Measurements from ENCODE around the gene ZBTB7A. TPM values are rescaled to one million over a fixed set of nuclear protein-coding genes. Genes with fewer than 3 reads are reported as not detected.

The ZBTB7A gene
- total and polyA plus RNA-seq, 2 of the 4 experiments (the other 2 are of a cell fraction) = 3.2 to 10.3 TPM

DNA sequence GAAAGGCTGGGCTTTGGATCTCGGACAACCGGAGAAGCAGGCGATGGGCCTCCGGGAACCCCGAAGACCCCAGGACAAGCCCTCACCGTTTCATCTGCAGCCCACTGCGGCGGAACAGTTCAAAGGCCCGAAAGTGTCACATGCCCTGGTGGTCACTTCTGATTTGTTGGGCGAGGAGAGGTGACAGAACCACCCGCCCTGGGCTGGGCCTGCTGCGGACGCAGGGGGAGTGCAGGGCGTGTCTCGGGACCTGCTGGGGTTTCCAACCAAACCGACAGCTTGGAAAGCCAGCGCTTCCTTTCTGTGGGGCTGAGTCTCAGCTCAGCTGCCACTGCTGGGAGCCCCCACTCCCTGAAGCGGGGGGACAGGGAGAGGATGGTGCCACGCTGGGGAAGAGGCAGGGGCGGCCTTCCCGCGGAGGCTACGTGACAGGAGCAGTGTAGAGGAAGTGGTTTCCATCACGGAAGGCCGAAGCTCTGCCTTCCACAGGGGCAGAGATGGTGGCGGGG lies 22.8 kb upstream of the ZBTB7A start:
- ChIA-PET POLR2A (ENCODE audit: unreplicated experiment) (no interaction called here), CTCF (no interaction called here)
- no peak overlapping the region for H4K8ac ChIP-seq (ENCODE audit: low read depth in 2 of 2, low read length in 2 of 2)
- H3K27me3 ChIP-seq (ENCODE audit: control insufficient read depth, insufficient read depth, low read length) = no peaks in the 10 kb centered on the region
- 98% methylated on average over 21 of the region's 26 CpGs; no CpG with 5 or more reads in 1 of the 2 experiments for WGBS, 2 experiments (ENCODE audit: extremely low coverage in 2 of 2, insufficient read length in 1 of 2)
- no peak overlapping the region for H4K91ac ChIP-seq (ENCODE audit: insufficient read depth, low read depth, low read length)
- dilution Hi-C loops (cut with HindIII; ENCODE audit: low sequenced_read_pairs, unreplicated experiment) = no loop called here
- no peak overlapping the region for H3K56ac ChIP-seq (ENCODE audit: extremely low read depth, insufficient read depth, low read length)
- no peaks in the 10 kb centered on the region for H3K9me1 ChIP-seq (ENCODE audit: insufficient read depth, low read length)
- no peak overlapping the region for H3K4me2 ChIP-seq (ENCODE audit: low read depth, low read length)
- no peak overlapping the region for H2BK15ac ChIP-seq (ENCODE audit: low read depth, low read length)
- H3K9ac ChIP-seq (ENCODE audit: low read depth, low read length) = no peak overlapping the region
- no peak overlapping the region for H3K18ac ChIP-seq (ENCODE audit: low read depth, low read length)
- H2AK5ac ChIP-seq (ENCODE audit: low read depth, low read length) = no peak overlapping the region
- H3K36me3 ChIP-seq (ENCODE audit: control insufficient read depth, insufficient read depth, low read length) = peaks cover 39% of the 10 kb centered on the region
- H4K20me1 ChIP-seq (ENCODE audit: insufficient read depth, low read length) = peaks cover 3% of the 10 kb centered on the region; the same call in 1 of the 2 replicates
- H3K4me1 ChIP-seq (ENCODE audit: control insufficient read depth, insufficient read depth, low read length) = no peaks in the 10 kb centered on the region; the same call in 1 of the 2 replicates
- TF ChIP-seq MAZ (IDR thresholded peaks at IDR 0.05; ENCODE audit: borderline replicate concordance, low read depth, low read length) (no peak), BHLHE40 (IDR thresholded peaks at IDR 0.05; ENCODE audit: low read depth, low read length) (no peak), RAD21 (IDR thresholded peaks at IDR 0.05; ENCODE audit: low read length) (no peak), NFE2L2 (IDR thresholded peaks at IDR 0.05; ENCODE audit: low read depth, low read length) (no peak), CHD1 (IDR thresholded peaks at IDR 0.05; ENCODE audit: low read depth, low read length) (no peak), MAFK (IDR thresholded peaks at IDR 0.05; ENCODE audit: low read depth, low read length) (no peak), FOS (IDR thresholded peaks at IDR 0.05; ENCODE audit: low read depth, low read length) (no peak), POLR2A (IDR thresholded peaks at IDR 0.05; ENCODE audit: low read depth, low read length) (no peak), SMC3 (IDR thresholded peaks at IDR 0.05; ENCODE audit: low read depth, low read length) (no peak), RCOR1 (IDR thresholded peaks at IDR 0.05; ENCODE audit: insufficient replicate concordance, low read length) (no peak), RFX5 (IDR thresholded peaks at IDR 0.05; ENCODE audit: low read depth, low read length) (no peak), MXI1 (IDR thresholded peaks at IDR 0.05; ENCODE audit: borderline replicate concordance, low read depth, low read length) (no peak), CEBPB (IDR thresholded peaks at IDR 0.05; ENCODE audit: low read depth, low read length) (no peak)
- TF ChIP-seq, protein P1, sequence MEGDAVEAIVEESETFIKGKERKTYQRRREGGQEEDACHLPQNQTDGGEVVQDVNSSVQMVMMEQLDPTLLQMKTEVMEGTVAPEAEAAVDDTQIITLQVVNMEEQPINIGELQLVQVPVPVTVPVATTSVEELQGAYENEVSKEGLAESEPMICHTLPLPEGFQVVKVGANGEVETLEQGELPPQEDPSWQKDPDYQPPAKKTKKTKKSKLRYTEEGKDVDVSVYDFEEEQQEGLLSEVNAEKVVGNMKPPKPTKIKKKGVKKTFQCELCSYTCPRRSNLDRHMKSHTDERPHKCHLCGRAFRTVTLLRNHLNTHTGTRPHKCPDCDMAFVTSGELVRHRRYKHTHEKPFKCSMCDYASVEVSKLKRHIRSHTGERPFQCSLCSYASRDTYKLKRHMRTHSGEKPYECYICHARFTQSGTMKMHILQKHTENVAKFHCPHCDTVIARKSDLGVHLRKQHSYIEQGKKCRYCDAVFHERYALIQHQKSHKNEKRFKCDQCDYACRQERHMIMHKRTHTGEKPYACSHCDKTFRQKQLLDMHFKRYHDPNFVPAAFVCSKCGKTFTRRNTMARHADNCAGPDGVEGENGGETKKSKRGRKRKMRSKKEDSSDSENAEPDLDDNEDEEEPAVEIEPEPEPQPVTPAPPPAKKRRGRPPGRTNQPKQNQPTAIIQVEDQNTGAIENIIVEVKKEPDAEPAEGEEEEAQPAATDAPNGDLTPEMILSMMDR (conservative IDR thresholded peaks at IDR 0.05; ENCODE audit: low read depth, low read length) = no peak
- TF ChIP-seq, protein P2, sequence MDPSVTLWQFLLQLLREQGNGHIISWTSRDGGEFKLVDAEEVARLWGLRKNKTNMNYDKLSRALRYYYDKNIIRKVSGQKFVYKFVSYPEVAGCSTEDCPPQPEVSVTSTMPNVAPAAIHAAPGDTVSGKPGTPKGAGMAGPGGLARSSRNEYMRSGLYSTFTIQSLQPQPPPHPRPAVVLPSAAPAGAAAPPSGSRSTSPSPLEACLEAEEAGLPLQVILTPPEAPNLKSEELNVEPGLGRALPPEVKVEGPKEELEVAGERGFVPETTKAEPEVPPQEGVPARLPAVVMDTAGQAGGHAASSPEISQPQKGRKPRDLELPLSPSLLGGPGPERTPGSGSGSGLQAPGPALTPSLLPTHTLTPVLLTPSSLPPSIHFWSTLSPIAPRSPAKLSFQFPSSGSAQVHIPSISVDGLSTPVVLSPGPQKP (IDR thresholded peaks at IDR 0.05; ENCODE audit: borderline replicate concordance, low read depth, low read length) = no peak
- TF ChIP-seq, protein P3, sequence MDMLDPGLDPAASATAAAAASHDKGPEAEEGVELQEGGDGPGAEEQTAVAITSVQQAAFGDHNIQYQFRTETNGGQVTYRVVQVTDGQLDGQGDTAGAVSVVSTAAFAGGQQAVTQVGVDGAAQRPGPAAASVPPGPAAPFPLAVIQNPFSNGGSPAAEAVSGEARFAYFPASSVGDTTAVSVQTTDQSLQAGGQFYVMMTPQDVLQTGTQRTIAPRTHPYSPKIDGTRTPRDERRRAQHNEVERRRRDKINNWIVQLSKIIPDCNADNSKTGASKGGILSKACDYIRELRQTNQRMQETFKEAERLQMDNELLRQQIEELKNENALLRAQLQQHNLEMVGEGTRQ (IDR thresholded peaks at IDR 0.05; ENCODE audit: low read depth, low read length) = no peak
- BruUV-seq (replicated peaks) = no TSS peak
- no peaks in the 10 kb centered on the region for H3K79me1 ChIP-seq (ENCODE audit: low read depth in 1 of 2, low read length in 2 of 2)
- no peak overlapping the region for H2BK120ac ChIP-seq (ENCODE audit: low read depth, low read length)
- intact Hi-C loops (cut with micrococcal nuclease) = no loop called here
- H2AK9ac ChIP-seq (replicated peaks; ENCODE audit: low read depth, low read length, poor library complexity) = no peak overlapping the region
- no peak for ATAC-seq (ENCODE audit: low read depth)
- no peak overlapping the region for H3K4ac ChIP-seq (ENCODE audit: low read depth, low read length)
- no peak overlapping the region for H3K4me3 ChIP-seq (ENCODE audit: insufficient read depth, low read depth, low read length)
- no peak overlapping the region for H2AFZ ChIP-seq (replicated peaks; ENCODE audit: low read length, poor library complexity)
- no peak overlapping the region for H3K23ac ChIP-seq (ENCODE audit: low read depth, low read length)
- DNase-seq = no peak
- no peak overlapping the region for H2BK20ac ChIP-seq (ENCODE audit: low read depth, low read length)
- H3K9me3 ChIP-seq (ENCODE audit: control insufficient read depth, insufficient read depth, low read length) = no peaks in the 10 kb centered on the region
- no peak overlapping the region for H3K27ac ChIP-seq (ENCODE audit: insufficient read depth, low read length)
- no peak overlapping the region for H3K14ac ChIP-seq (replicated peaks; ENCODE audit: low read depth, low read length)
- no peak overlapping the region for H2BK5ac ChIP-seq (ENCODE audit: low read depth, low read length, poor library complexity, severe bottlenecking)
- no peak overlapping the region for H4K5ac ChIP-seq (ENCODE audit: low read depth, low read length)
- in situ Hi-C loops (cut with MboI; ENCODE audit: low sequenced_read_pairs) = no loop called here
